ENCODE data around the gene UBE2C.
"Not testable (repeated sequence)": the region's sequence is repeated elsewhere in the genome, so short reads cannot be mapped to it uniquely, and the experiment has no call there.

The UBE2C gene

GRCh38 chr20:45797955-45798354, 14.5 kb upstream of the UBE2C start:
- not testable (repeated sequence) for FAIRE-seq; DNase-seq (ENCODE audit: low spot score)

GRCh38 chr20:45798935-45799642, 13.4 kb upstream of the UBE2C start:
- no peak for FAIRE-seq
- DNase-seq (ENCODE audit: low spot score) = peak; percentile 66

GRCh38 chr20:45801851-45802250, 10.6 kb upstream of the UBE2C start:
- no peak for DNase-seq (ENCODE audit: low spot score)
- no peak for FAIRE-seq

- DNase-seq (ENCODE audit: low spot score) (no peak), FAIRE-seq (no peak)
Measured at GRCh38 chr20:45810191-45810970, 2.1 kb upstream of the UBE2C start.

GRCh38 chr20:45813006-45813340, 529 bp downstream of the UBE2C start:
- FAIRE-seq = no peak
- DNase-seq (ENCODE audit: low spot score) = no peak

GRCh38 chr20:45813489-45813888, 1.0 kb downstream of the UBE2C start:
- FAIRE-seq (no peak), DNase-seq (ENCODE audit: low spot score) (no peak)

GRCh38 chr20:45814314-45814713, 1.9 kb downstream of the UBE2C start:
- DNase-seq (ENCODE audit: low spot score) = no peak
- FAIRE-seq = no peak

- no peak for DNase-seq (ENCODE audit: low spot score)
- no peak for FAIRE-seq
Measured at GRCh38 chr20:45816951-45817350, 4.5 kb downstream of the UBE2C start.

- peak; percentile 57 for DNase-seq (ENCODE audit: low spot score)
- FAIRE-seq = no peak
Measured at GRCh38 chr20:45817376-45818194, 5.1 kb downstream of the UBE2C start.

- DNase-seq (ENCODE audit: low spot score) = no peak
- FAIRE-seq = no peak
Measured at GRCh38 chr20:45818239-45818638, 5.8 kb downstream of the UBE2C start.

GRCh38 chr20:45819466-45819865, 7.0 kb downstream of the UBE2C start:
- FAIRE-seq = no peak
- no peak for DNase-seq (ENCODE audit: low spot score)

GRCh38 chr20:45821947-45822346, 9.5 kb downstream of the UBE2C start:
- FAIRE-seq = no peak

GRCh38 chr20:45822857-45823256, 10.4 kb downstream of the UBE2C start:
- DNase-seq (ENCODE audit: low spot score) = peak; percentile 40
- FAIRE-seq = no peak

More at GRCh38 chr20:45821947-45822346, 9.5 kb downstream of the UBE2C start:
- no peak for DNase-seq (ENCODE audit: low spot score)

GRCh38 chr20:45823949-45824835, 11.7 kb downstream of the UBE2C start:
- DNase-seq (ENCODE audit: low spot score) (no peak), FAIRE-seq (no peak)

GRCh38 chr20:45826381-45827019, 14.1 kb downstream of the UBE2C start:
- DNase-seq (ENCODE audit: low spot score) (no peak), FAIRE-seq (no peak)

- DNase-seq (ENCODE audit: low spot score) = no peak
- FAIRE-seq = no peak
Measured at GRCh38 chr20:45827030-45827652, 14.7 kb downstream of the UBE2C start, which contains the start of gene TNNC2. TSS of gene TNNC2 (minus strand) at chr20:45827312. CDS start at chr20:45827248, 64 bp downstream.

GRCh38 chr20:45827712-45828111, 15.3 kb downstream of the UBE2C start:
- FAIRE-seq (no peak), DNase-seq (ENCODE audit: low spot score) (no peak)

GRCh38 chr20:45828589-45828988, 16.1 kb downstream of the UBE2C start:
- FAIRE-seq = no peak

GRCh38 chr20:45829673-45830106, 17.2 kb downstream of the UBE2C start:
- FAIRE-seq; DNase-seq (ENCODE audit: low spot score): not testable (repeated sequence)

More at GRCh38 chr20:45828589-45828988, 16.1 kb downstream of the UBE2C start:
- DNase-seq (ENCODE audit: low spot score) = no peak

- FAIRE-seq = no peak
- no peak for DNase-seq (ENCODE audit: low spot score)
Measured at GRCh38 chr20:45832619-45833018, 20.2 kb downstream of the UBE2C start.
